A549 (cell line): ENCODE data around the gene AGPAT2.

Source experiments
- BHLHE40 ChIP-seq: IDR thresholded peaks from 2 replicates; pipeline ENCODE4 v1.6.1; 2012; ENCODE audit warnings: low read depth, low read length, inconsistent platforms
- CTCF ChIP-seq: fragments of >200 bp; sonication (Bioruptor Twin); formaldehyde crosslinking; IDR thresholded peaks from 3 replicates; pipeline ENCODE4 v1.5.1; 2016
- E2F6 ChIP-seq: IDR thresholded peaks from 2 replicates; pipeline ENCODE4 v1.6.1; 2012; ENCODE audit warnings: low read depth, borderline replicate concordance
- EP300 ChIP-seq, 2 experiments: fragments of >200 bp; sonication (Bioruptor Twin); formaldehyde crosslinking; IDR thresholded peaks; 2 replicates in 1 of 2; 3 replicates in 1 of 2; pipeline ENCODE4 v1.6.1; 2016 to 2017
- HDAC2 ChIP-seq: fragments of 200-600 bp; sonication (generic); IDR thresholded peaks from 2 replicates; pipeline ENCODE4 v1.6.1; 2016
- KDM5A ChIP-seq: fragments of 200-600 bp; sonication (generic); IDR thresholded peaks from 2 replicates; pipeline ENCODE4 v1.6.1; 2016; ENCODE audit warnings: antibody characterized with exemption, mild to moderate bottlenecking
- MAFK ChIP-seq: fragments of 450-650 bp; IDR thresholded peaks from 2 replicates; pipeline ENCODE4 v1.6.1; 2014; ENCODE audit not compliant: partially characterized antibody
- MAX ChIP-seq: IDR thresholded peaks from 2 replicates; pipeline ENCODE4 v1.6.1; 2012
- POLR2A ChIP-seq: IDR thresholded peaks from 2 replicates; pipeline ENCODE4 v1.6.1; 2012; ENCODE audit warnings: mild to moderate bottlenecking, low read length
- RAD21 ChIP-seq, 2 experiments: fragments of >200 bp in 1 of 2; sonication (Bioruptor Twin) in 1 of 2; formaldehyde crosslinking in 1 of 2; IDR thresholded peaks in 1 of 2; conservative IDR thresholded peaks in 1 of 2; 2 replicates in 1 of 2; 3 replicates in 1 of 2; pipeline ENCODE4 v1.6.1; 2012 to 2018; ENCODE audit warnings: inconsistent platforms in 1 of 2
- USF2 ChIP-seq: fragments of 450-650 bp; IDR thresholded peaks from 2 replicates; pipeline ENCODE4 v1.6.1; 2014; ENCODE audit warnings: antibody characterized with exemption

GRCh38 chr9:136646827-136647711 lies 40.2 kb downstream of the AGPAT2 start:
- no peak for TF ChIP-seq E2F6
- no peak for TF ChIP-seq CTCF
- no peak for TF ChIP-seq RAD21 (conservative IDR thresholded peaks at IDR 0.05 in 1 of 2, IDR thresholded peaks at IDR 0.05 in 1 of 2)
- TF ChIP-seq POLR2A = no peak
- no peak for TF ChIP-seq USF2
- no peak for TF ChIP-seq KDM5A
- TF ChIP-seq EP300 (IDR thresholded peaks at IDR 0.05) = no peak
- TF ChIP-seq MAX = no peak
- TF ChIP-seq BHLHE40 = no peak
- no peak for TF ChIP-seq MAFK
- TF ChIP-seq HDAC2 = no peak
